ENCODE data around the gene CATSPERZ. TPM values are rescaled to one million over a fixed set of nuclear protein-coding genes. Genes with fewer than 3 reads are reported as not detected.

Gene CATSPERZ
- total and polyA plus RNA-seq, 2 of the 13 experiments (the other 11 are each of a cell fraction or from before 2014, with no cell fraction given): 0.22 to 0.48 TPM

GRCh38 chr11:64284962-64285884 is 14.9 kb upstream of the CATSPERZ start, which contains the start of gene GPR137 (continued):
- TF ChIP-seq ZGPAT (CRISPR knock-in tag; IDR thresholded peaks at IDR 0.05) (peak; percentile 38; the same call in 1 of the 2 replicates), SOX6 (IDR thresholded peaks at IDR 0.05) (no peak), SOX6 (CRISPR knock-in tag; IDR thresholded peaks at IDR 0.05) (no peak; the same call in 1 of the 2 replicates), HDAC1 (CRISPR knock-in tag; IDR thresholded peaks at IDR 0.05) (no peak; the same call in 1 of the 2 replicates), KLF13 (CRISPR knock-in tag; IDR thresholded peaks at IDR 0.05) (no peak), ZNF563 (CRISPR knock-in tag; IDR thresholded peaks at IDR 0.05) (peak; percentile 74), PAWR (CRISPR knock-in tag; IDR thresholded peaks at IDR 0.05; ENCODE audit: borderline replicate concordance) (no peak), IKZF5 (CRISPR knock-in tag; IDR thresholded peaks at IDR 0.05) (peak; percentile 21; the same call in 1 of the 2 replicates), CBX2 (IDR thresholded peaks at IDR 0.05; ENCODE audit: low read depth, low read length) (no peak), CBX2 (CRISPR knock-in tag; IDR thresholded peaks at IDR 0.05; ENCODE audit: low read depth) (no peak), NR2F2 (IDR thresholded peaks at IDR 0.05; ENCODE audit: borderline replicate concordance, low read depth) (no peak), ZNF841 (CRISPR knock-in tag; IDR thresholded peaks at IDR 0.05; ENCODE audit: borderline replicate concordance) (no peak), ZNF720 (CRISPR knock-in tag; IDR thresholded peaks at IDR 0.05) (no peak), MYPOP (CRISPR knock-in tag; IDR thresholded peaks at IDR 0.05) (no peak), RELA (CRISPR knock-in tag; IDR thresholded peaks at IDR 0.05) (no peak), ZBTB49 (CRISPR knock-in tag; IDR thresholded peaks at IDR 0.05; ENCODE audit: borderline replicate concordance) (no peak), FOXJ3 (CRISPR knock-in tag; IDR thresholded peaks at IDR 0.05; ENCODE audit: borderline replicate concordance) (no peak), RXRB (CRISPR knock-in tag; IDR thresholded peaks at IDR 0.05; ENCODE audit: borderline replicate concordance) (no peak)

Data from HepG2 (cell line).